CMK (cell line): ENCODE data around the gene XAGE5.
"Not testable (repeated sequence)": the region's sequence is repeated elsewhere in the genome, so short reads cannot be mapped to it uniquely, and the experiment has no call there.

Source experiments
- DNase-seq: peaks from one replicate; pipeline ENCODE4 v3.0.0-alpha.2; 2010; ENCODE audit warnings: low read depth

Gene XAGE5

GRCh38 chrX:52811065-52811625, at the start of gene XAGE5:
XAGE5 (plus strand) TSS chrX:52811287; CDS start chrX:52812567, 1,280 bp downstream.
- DNase-seq, result no peak

- DNase-seq, result not testable (repeated sequence)
These were observed 45.1 kb upstream of the XAGE5 start for GRCh38 chrX:52765983-52766382.

GRCh38 chrX:52773504-52773903, 37.6 kb upstream of the XAGE5 start:
- not testable (repeated sequence) for DNase-seq

- not testable (repeated sequence) for DNase-seq
These were observed 13.8 kb upstream of the XAGE5 start, which contains the start of gene SPANXN5 for GRCh38 chrX:52797327-52797726. SPANXN5 (minus strand) TSS chrX:52797427; CDS start chrX:52797348, 79 bp downstream.

GRCh38 chrX:52804876-52805275, 6.2 kb upstream of the XAGE5 start:
- not testable (repeated sequence) for DNase-seq

- DNase-seq, result no peak
These were observed 8.7 kb downstream of the XAGE5 start for GRCh38 chrX:52819788-52820187.

- DNase-seq, result no peak
These were observed 10.1 kb downstream of the XAGE5 start for GRCh38 chrX:52821079-52821760.

GRCh38 chrX:52824608-52825007, 13.5 kb downstream of the XAGE5 start:
- DNase-seq, result no peak

GRCh38 chrX:52830551-52830950, 19.5 kb downstream of the XAGE5 start:
- no peak for DNase-seq

- DNase-seq, result no peak
These were observed 28.1 kb downstream of the XAGE5 start for GRCh38 chrX:52839137-52839536.

- not testable (repeated sequence) for DNase-seq
These were observed 32.5 kb downstream of the XAGE5 start for GRCh38 chrX:52843619-52844018.

GRCh38 chrX:52852110-52852860, 41.2 kb downstream of the XAGE5 start:
- DNase-seq, result no peak

- not testable (repeated sequence) for DNase-seq
These were observed 46.0 kb downstream of the XAGE5 start for GRCh38 chrX:52856991-52857525.

- DNase-seq, result no peak
These were observed 54.4 kb downstream of the XAGE5 start for GRCh38 chrX:52865343-52865998.
